GM19240 (cell line): ENCODE data around the gene ADAMTS2.

ENCODE experiments used
- DNase-seq: peaks from one replicate; pipeline ENCODE4 v3.0.0; 2011; ENCODE audit warnings: low spot score; ENCODE audit not compliant: insufficient read length

ADAMTS2 gene

DNA sequence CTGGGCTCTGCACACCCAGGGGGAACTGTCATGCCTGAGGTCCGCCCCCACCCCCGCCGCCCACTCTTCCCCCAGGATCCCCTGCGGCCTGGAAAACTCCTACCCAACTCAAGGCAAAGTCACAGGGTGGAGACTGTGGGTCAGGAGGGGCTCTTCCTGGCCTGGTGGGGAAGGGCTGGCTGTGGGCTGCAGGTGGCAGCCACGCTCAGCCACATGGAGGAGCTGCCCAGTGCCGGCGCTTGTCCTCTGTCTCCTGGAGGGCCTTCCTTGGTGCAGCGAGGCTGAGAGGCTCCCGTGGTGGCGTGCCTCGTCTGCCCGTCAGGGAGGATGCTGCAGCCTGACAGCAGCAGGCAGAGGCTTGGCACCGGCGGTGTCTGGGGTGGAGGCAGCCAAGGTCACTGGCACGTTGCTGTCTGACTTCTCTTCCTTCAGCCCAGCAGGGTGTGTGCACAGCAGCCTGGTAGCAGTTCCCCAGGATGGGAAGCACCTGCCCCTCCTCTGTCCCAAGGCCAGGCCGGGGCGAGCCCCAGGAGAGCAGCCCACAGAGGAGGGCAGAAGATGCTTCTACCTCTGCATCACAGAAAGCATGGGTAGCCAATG is 78.1 kb downstream of the ADAMTS2 start:
- no peak for DNase-seq

DNA sequence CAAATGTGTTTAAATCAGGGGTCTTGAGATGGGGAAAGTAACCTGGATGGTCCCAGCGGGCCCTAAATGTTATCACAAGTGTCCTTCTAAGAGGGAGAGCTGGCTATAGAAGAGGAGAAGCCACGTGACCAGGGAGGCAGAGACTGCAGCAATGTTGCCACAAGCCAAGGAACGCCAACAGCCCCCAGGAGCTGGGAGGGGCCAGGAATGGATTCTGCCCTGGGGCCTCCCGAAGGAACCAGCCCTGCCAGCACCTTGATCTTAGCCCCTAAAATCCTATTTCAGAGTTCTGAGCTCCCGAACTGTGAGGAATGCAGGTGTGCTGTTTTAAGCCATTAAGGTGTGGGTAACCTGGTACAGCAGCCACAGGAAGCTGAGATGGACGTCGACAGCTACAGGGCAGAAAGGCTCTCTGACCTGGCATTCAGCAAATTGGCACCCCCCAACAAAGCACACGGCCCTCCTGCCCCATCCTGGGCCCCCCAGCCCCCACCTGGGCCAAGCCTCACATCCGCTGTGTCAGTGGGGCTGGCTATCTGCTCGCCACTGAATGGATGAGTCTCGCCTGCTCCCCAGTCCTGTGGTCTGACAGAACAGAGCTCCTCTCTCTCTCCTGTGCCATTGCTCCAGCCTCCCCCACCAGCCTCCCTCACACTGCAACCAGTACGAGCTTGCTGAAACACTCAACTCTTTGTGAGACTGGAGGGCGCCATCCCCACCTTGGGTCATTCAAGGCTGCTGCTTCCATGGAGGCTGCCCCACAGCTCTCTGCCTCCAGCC is 78.8 kb downstream of the ADAMTS2 start:
- DNase-seq = no peak

DNA sequence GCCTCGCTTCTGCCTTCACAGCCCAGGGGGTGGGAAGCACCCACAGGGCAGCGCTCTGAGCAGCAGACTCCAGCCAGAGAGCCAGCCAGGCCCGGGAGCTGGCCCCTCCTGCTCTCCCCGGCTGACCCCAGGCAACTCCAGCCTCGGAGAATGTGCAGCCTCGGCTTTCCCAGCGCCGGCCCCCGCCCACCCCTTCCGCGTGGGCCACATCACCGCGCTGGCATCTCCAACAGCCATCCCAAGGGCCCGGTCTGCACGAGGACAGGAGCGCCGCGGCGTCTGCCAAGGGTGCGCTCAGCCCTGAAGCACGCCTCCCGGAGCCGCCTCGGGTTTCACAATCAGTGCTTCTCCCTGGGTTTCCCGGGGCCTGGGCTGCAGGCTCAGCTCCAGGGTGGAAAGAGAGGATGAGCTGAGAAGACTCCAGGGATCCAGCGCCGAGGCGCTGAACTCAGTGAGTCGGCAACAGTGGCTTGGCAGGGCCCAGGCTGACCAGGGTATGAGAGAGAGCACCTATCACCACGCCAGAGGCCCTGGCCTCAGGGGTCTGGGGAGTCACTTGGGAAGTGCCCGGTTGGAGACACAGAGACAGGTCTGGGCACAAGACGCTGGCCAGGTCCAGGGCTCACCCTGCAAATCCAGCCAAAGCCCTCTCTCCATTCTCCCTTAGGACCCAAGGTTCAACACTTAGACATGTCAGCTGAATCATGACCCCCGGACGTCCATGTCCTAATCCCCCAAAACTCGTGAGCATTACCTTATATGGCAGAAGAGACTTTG is 79.6 kb downstream of the ADAMTS2 start:
- no peak for DNase-seq

DNA sequence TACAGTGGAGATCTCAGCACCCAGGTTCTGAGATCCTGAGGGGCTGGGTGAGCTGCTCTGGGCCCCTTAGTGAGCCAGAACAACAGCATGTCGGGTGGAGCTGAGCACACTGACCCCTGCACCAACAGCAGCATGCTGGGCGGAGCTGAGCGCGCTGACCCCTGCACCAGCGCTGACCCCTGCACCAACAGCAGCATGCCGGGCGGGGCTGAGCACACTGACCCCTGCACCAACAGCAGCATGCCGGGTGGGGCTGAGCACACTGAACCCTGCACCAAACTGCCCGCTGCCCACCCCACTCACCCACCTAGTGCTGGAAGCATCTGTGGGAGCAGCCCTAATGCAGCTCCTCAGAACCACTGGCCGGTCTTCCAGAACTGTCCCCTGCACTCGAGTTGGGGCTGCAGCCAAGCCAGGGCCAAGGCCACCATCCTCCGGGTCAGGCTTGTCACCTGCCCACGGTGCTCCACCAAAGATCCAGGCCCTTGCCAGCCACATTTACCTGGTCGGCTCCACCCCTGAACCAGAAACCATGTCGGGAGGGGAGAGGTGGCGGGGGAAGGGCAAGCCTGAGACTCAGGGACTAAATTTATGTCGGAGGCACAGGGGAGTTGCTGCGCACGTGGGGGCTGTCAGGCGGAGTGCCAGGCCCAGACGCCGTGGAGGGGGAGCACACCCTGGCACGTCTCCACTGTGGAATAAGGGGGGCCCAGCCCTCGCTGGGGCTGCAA is 80.3 kb downstream of the ADAMTS2 start:
- DNase-seq = no peak

DNA sequence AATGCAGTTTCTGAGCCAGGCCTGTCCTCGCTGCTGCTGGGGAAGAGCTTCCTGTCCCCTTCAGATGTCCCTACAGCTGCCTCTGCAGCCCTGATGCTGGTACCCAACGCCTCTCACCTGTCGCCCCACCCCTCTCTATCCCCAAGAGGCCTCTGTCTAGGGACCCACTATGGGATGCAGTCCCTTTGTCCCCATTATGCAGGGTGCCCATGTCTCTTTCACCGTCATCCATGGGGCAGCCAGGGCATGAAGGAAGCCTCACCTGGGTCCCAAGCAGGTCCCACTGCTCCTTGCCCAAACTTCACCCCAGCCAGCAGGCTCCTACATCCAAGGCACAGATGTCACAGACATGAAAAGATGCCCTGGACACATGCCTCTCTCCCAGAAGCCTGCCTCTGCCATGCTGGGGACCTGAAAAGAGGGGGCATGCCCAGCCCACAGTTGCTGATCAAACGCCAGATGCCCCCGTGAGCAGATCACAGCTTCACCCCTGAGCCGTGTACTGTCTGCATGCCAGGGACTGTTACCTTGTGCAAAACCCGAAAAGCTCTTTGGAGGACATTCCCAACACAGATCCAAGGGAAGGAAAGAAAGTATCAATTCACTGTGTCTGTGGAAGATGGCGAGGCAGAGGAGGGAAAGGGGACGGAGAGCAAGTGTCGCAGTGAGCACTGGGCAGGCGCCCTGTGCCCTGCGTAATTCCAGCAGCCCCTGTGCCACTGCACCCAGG is 81.0 kb downstream of the ADAMTS2 start:
- no peak for DNase-seq

DNA sequence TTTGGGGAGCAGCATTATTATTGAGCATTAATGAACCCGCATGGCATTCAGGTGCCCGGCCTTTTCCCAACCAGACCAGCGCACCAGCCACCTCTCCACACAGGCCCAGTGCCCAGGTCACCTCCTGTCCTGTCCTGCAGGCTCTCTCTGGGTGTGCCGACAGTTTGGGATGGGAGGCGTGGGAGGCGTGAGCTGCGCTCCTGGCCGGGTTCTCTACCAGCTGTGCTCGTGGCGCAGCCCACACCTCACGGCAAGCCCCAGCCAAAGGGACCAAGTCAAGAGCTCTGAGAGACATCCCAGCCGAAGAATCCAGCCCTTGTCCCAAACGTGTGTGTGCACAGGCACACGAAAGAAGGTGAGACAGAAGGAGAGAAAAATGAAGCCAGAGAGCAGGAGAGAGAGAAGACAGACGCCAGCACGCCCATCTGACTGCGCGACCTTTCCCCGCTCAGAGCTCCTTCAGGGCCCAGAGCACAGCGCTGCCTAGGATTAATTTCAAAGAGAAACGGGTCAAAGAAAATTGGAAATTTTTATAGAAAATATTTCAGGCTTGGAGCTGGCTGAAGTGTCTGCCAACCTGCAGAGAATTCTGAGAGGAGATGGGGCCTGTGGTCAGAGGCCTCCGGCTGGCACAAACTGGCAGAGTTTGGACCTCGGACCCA is 81.7 kb downstream of the ADAMTS2 start:
- no peak for DNase-seq

DNA sequence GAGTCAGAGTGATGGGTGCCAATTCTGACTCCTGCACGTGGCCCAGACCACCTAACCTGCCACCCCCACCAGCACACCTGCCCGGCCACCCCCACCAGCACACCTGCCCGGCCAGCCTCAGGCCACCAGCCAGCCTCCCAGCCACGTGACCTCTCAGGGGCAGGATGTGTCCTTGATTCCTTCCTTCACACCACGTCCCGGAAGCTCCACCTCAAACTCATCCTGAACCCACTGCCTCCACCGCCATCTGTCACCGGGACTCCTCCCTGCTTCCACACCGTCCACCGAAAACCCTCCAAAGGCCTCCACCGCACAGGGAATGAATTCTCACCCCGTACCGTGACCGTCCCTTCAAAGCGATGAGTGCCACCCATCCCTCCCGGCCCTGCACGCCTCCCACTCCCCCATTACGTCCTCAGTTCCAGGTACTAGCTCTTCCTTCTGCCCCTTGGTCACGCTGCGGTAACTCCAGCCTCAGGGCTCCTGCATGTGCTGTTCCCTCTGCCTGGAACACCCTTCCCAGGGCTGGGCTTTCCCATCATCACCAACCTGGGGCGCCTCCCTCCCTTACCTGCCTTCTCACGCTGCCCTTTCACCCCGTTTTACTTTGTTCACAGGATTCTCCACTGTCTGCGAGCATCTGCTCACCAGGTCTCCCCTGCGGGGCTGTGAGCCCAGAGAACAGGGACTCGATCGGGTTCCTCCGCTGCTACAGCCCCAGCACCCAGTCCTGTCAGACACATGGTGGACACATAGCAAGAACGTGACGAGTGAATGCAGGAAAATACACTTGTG is 82.9 kb downstream of the ADAMTS2 start:
- no peak for DNase-seq

DNA sequence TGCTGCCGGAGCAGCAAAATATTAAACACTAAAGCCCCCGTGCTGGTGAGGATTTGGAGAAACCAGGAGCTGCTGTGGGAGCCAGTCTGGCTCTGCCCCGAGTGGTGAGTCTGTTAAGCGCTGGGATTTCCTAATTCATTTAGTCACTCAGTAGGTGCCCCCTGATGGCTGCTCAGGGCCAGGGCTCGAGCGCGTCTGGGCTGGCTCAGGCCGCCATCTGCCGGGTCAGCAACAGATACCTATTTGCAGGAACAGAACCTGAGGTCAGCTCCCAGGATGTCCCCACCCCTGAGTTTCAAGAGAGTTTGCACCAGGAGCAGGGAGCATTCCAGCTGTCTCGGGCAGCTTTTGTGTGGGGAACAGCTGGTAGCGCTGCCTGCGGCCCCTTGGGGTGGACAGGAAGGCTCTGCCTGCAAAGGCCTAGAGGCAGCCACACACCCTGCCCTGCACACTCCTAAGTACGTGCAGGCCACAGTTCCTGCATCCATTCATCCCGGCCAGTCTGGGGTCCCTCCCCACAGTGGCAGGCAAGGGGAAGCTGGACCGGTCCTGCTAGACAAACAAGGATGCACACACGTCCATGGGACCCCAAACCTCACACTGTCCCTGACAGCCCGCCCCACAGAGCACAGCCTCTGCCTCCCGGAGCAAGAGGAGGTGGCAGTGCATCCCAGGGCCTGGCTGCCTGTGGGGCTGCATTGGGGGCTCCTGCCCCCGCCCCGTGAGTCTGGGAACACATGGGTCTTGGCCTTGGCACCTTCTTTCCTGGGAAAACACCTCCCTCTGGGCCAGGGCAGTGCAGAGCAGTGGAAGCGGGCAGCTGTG is 83.7 kb downstream of the ADAMTS2 start:
- DNase-seq = no peak

DNA sequence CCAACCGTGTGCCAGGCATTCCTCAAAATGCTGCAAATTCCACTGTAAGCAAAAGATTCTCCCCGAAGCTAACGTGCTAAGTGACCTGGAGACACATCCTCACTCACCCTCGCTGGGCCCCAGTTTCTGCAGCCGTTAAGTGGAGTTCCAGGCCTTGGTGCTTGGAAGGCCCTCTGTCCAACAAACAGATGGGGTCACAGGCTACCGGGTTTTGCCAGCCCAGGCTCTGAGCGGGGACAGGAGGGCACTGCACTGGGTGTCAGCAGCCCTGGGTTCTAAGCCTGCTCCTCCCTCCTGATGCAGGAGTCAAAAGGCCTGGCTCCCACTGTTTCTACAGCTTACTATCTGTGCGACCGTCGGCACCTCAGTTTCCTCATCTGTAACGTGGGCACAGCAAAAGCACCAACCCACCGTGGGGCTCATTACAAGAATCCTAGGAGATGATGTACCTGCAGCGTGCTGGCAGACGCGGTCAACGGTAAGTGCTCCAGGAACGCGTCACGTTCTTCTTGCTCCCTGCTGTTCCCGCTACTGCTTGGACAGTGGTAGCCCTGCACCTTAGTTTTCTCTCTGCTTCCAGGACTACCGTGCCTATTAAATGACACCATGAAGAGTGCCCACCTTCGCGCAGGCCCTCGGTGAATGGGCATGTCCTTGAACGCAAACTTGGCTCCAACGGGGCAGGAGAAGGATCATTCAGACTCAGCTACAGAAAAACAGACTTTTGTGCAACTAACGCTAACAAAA is 84.8 kb downstream of the ADAMTS2 start:
- DNase-seq = no peak

DNA sequence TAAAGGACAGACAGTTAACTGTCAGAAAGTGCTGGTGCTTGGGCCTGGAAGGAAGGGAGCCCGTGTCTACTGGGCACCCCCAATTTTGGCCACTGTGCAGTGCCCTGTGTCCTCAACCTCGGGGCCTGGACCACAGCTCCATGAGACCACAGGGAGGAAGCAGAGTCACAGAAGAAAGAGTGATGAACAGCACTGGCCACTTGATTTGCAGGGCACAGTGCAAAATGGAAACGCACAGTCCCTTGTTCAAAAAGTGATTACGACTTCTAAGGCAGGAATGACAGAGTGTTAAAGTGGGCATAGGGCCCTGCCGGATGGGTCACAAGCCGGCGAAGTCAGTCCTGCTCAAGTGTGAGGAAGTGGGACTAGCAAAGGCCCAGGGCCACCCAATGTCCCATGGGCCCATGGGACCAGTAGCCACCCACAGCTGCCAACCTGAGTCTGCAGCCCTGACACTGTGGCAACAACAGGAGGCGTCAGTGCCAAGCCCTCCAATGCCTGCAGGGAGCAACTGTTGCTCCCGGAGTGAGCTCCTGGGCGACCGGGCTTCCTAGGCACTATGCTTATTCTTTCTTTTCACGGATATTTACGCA is 85.4 kb downstream of the ADAMTS2 start:
- no peak for DNase-seq

DNA sequence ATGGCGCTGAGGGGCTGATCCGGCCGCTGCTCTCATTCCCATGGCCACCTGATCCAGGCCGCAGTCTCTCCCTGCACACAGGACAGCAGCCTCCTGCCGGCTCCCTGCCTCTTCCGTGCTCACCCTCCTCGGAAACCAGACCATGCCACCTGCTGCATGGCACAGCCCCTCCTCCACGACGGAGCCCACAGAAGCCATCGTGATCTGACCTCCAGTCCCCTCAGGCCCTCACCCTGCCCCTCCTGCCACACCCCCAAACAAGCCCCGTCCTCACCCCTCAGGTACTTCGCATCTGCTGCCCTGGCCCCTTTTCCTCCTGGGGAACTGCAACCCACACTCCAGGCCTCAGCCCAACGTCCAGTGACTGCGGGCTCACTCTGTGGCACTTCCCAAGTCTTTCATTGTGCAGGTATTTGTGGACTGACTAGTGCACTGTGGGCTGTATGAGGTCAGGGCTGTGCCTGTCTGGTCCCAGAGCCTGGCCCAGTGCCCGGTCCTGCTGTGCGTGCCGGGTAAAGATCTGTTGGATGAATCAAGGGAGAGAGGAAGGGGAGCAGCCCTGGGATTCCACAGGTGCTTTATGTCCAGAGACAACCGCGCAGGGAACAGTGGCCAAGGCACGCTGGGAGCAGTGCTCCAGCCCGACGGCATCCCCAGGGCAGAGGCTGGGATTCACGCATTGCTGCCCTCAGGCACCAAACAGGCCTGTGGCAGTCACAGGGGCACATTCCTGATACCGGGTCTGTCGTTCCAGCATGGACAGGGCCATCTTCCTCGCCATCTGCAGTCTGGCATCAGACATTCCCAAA is 86.1 kb downstream of the ADAMTS2 start:
- no peak for DNase-seq

DNA sequence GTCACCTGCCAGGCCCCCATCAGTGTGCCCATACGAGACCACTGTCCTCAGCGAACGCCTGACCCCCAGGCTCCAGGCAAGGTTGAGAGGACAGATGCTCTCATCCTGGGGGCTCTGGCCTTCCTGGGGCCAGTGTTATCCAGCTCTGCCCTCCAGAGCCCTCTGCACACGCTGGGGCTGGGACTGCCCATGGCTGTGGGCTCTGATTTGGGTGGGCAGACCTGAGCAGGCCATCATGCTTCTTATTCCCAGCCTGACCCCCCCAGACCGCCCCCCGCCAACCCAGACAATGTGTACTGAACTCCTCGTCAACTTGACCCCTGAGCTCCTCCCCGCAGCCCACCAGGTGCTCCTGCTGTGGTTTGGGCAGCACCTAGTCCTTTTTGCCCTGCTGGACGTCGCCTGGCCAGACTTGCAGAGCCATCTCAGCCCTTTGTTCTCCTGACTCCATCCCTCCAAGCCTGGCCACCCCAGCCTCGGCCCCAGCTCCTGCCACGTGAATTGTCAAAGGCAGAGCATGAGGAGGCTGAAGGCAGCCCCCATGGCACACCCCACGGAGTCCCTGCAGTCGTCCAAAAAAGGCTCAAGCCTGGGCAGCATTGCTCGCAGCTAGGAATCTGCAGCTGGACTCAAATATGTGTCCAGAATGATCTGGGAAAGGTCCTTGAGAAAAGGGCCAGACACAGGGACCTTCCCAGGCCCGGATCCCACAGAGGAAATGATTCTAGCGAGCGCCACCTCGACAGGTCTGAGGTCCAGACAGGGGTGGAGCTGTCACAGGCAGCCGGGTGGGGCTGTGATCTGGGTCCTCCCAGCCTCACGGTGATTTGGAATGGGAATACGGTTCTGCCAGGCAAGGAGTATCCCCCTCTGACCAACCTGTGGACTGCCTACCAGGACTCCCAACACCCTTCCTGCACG is 87.0 kb downstream of the ADAMTS2 start:
- no peak for DNase-seq

DNA sequence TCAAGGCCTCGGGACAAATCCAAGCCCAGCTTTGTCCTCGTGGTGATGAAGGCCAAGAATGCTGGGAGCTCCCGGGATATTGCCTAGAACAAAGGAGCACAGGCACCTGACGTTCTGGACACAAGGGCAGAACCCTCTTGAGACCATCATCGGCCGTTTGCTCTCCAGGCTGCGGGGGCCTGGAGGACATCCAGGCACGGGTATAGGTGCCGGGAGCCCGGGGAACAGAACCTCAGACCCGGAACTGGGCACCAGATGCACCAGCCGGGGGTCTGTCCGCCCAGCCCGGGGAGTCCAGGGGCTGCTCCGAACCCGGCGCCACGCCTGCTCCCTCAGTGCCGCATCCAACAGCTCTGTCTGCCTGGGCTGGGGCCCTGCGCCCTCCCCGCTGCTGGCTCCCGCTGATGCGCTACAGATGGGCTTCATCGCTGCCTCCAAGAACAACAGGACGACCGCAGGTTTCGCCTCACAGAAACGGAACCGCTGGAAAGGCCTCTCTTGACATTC is 88.0 kb downstream of the ADAMTS2 start:
- DNase-seq = no peak

DNA sequence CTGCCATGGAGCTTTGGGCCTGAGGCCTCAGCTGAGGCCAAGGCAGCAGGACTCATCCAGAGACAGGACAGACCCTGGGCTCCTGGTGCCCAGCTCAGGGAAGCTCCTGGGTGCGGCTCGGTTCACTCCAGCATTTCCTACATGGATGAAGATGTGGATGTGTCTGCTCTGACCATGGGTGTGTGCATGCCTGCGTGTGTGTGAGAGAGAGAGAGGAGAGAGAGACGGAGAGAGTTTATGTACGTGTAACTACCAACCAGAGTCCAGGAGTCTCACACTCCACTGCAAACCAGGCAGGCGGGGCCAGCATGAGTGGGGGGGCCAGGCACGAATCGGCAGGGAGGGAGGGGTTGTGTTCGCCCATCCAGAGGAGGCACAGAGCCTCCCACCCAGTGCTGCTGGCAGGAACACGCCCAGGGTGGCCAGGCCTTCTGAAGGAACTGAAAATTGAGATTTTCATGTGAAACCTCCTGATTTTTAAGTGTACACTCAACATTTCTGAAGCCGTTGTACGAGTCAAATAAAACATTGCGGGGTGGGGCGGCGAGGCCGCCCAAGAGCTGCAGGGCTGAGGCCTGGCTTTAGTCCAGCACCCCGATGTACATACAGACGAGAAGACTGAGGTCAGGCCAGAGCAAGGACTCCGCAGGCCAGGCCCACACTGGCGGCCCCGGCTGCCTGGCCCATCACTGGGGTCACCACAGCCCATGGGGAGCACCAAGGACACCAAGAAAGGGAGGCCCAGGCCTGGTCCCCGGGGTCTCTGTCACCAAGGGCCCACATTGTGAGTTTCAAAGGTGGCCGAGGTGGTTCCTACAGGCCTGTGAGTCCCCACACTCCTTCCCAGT is 88.7 kb downstream of the ADAMTS2 start:
- DNase-seq = no peak
